Lower leg skin (tissue), 3 donors: ENCODE measurements around the gene MAS1.

Experiments used
- CTCF ChIP-seq, 3 donors: fragments of 450-650 bp; IDR thresholded peaks; one replicate each; pipeline ENCODE4 v1.5.1; 2016; ENCODE audit warnings: antibody characterized with exemption in 3 of 3, mild to moderate bottlenecking in 3 of 3, moderate library complexity in 2 of 3
- POLR2A ChIP-seq, 2 donors: fragments of 450-650 bp; IDR thresholded peaks; one replicate each; pipeline ENCODE4 v1.6.1; 2016 to 2017; ENCODE audit warnings: antibody characterized with exemption in 2 of 2, mild to moderate bottlenecking in 1 of 2, moderate library complexity in 1 of 2

GRCh38 chr6:159899994-159900745 lies 9.4 kb downstream of the MAS1 start:
- TF ChIP-seq POLR2A (IDR thresholded peaks at IDR 0.05) = no peak
- TF ChIP-seq CTCF (IDR thresholded peaks at IDR 0.05) = no peak
